SH-SY5Y (cell line): ENCODE measurements around the gene PEX12.

Experiments
- GATA2 ChIP-seq: IDR thresholded peaks from 2 replicates; pipeline ENCODE4 v1.6.1; 2011; ENCODE audit warnings: mild to moderate bottlenecking, low read depth, low read length
- GATA3 ChIP-seq: IDR thresholded peaks from 2 replicates; pipeline ENCODE4 v1.6.1; 2011; ENCODE audit warnings: low read depth, mild to moderate bottlenecking, low read length, moderate library complexity

DNA sequence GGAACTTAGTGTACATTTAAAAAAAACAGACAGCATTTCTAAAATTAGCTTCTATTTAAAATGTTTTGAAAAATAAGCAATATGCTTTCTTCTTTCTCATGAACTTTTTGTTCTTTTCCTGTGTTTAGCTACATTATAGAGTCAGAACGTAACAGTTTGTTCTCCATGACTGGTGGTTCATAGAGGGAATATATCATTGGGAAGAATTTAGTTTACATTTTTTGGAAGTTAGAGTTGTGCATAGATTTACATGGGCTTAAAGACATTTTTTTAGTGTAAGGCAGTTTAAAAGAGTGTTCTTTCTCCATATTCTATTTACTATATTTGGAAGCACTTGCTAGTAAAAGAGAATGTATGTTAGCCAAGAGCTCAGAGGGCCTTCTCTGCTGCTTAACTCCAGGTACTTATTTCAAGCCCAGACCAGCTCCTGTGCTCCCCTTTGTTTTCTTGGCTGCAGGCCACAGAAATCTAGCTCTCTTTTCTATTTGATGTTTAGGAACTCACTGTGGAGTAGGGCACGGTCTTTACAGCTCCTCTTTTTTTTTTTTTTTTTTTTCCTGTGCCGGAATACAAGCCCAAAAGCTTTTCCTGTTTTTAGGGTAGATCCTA, 29.0 kb upstream of the PEX12 start:
- TF ChIP-seq GATA2 (no peak), GATA3 (no peak)
